Skeletal muscle cell (primary cell): ENCODE results near the gene FBXO7.

Source experiments
- DNase-seq: peaks from one replicate; pipeline ENCODE4 v3.0.0-alpha.2; 2010; ENCODE audit warnings: low read depth
- H3K4me3 ChIP-seq: 2 replicates; pipeline ENCODE4 v1.5.1; 2011; ENCODE audit warnings: low read depth, mild to moderate bottlenecking, control low read depth, low read length, moderate library complexity

FBXO7 gene

DNA sequence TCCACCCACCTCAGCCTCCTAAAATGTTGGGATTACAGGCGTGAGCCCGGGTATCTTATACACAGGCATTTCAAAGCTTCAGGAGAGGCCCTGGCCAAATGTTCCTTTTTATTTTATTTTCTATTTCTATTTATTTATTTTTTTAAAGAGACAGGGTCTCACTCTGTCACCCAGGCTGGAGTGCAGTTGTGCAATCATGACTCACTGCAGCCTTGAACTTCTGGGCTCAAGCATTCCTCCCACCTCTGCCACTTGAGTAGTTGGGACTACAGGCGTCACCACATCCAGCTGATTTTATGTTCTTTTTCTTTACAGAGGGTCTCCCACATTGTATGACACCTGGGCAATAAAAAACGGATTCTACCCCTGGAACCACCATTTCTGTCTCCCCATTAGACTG lies 71.2 kb downstream of the FBXO7 start:
- no peak for DNase-seq
- H3K4me3 ChIP-seq, result no peak overlapping the region

GRCh38 chr22:32546496-32546895 lies 71.9 kb downstream of the FBXO7 start:
- H3K4me3 ChIP-seq, result no peak overlapping the region
- no peak for DNase-seq

DNA sequence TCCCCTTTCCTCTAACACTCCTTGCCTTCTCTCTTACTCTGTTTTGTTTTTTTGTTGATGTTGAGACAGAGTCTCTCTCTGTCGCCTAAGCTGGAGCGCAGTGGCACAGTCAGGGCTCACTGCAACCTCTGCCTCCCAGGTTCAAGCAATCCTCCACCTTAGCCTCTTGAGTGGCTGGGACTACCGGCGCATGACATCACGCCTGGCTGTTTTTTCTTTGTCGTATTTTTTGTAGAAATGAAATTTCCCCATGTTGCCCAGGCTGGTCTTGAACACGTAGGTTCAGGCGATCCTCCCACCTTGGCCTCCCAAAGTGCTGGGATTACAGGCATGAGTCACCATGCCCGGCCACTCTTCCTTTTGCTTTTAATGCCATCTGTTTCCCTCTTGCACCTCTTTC lies 72.3 kb downstream of the FBXO7 start:
- DNase-seq, result no peak
- no peak overlapping the region for H3K4me3 ChIP-seq

DNA sequence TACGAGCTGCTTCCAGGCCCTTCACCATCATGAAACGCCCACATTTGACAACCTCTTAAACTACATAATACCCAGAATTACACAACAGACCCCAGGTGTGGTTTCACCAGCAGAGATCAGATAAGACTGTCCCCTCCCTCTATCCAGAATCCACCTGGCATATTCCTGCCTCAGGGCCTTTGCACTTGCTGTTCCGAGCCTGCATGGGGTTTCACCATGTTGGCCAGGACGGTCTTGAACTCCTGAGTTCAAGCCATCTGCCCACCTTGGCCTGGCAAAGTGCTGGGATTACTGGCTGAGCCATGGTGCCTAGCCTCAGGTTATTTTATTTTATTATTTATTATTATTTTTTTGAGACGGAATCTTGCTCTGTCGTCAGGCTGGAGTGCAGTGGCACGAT lies 73.4 kb downstream of the FBXO7 start:
- DNase-seq, result no peak
- H3K4me3 ChIP-seq, result no peak overlapping the region
